DMS79 (cell line): ENCODE data around the gene PBX4.

Experiments
- DNase-seq: peaks from one replicate; lab custom pipeline; 2025; lab: John Stamatoyannopoulos, UW

Gene PBX4

DNA sequence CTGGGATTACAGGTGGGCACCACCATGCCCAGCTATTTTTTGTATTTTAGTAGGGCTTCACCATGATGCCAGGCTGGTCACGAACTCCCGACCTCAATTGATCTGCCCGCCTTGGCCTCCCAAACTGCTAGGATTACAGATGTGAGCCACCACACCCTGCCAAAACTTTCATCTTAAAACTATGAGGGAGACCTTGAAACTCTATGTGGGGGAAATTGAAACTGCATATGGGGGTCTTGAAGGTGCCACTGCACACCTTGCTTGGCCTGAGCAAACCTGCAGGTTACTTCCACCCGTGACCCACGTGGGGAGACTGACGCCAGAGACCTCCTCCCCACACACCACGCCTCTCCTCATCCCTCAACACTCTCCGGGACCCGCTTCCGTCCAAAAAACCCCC is 64.8 kb downstream of the PBX4 start:
- no peak for DNase-seq

DNA sequence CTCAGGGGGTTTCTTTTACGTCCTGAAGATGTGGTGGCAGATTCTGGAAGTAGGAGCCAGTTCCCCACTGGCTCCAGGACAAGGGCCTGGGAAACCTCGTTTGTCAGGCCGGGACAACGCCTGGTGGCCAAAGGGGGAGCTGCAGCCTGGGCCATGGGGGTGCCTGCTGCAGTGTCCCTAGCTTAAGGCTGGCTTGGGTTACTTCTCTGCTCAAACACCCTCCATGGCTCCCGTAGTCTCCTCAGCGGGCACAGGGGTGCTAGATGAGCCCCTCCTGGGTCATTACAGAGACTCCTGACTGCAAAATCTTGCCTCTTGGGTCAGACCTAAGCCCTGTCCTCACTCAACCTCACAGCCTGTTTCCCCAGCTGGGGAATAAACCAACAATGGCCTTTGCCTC is 65.7 kb downstream of the PBX4 start:
- DNase-seq: no peak

DNA sequence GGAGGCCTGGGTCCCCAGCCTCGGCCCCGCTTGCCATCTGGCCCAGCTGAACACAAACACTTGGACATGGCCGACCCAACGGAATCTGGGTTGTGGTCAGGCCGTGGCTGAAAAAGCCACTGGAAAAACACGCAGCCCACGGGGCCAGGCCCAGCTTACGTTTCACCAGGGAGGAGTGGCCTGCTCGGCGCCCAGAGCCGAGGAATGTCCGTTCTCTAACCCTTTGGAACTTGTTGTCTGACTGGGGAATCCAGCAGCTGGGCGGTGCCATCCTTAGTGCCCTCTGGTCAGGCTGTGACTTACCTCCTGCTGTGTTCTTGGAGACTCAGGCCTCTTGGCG is 66.7 kb downstream of the PBX4 start:
- no peak for DNase-seq

DNA sequence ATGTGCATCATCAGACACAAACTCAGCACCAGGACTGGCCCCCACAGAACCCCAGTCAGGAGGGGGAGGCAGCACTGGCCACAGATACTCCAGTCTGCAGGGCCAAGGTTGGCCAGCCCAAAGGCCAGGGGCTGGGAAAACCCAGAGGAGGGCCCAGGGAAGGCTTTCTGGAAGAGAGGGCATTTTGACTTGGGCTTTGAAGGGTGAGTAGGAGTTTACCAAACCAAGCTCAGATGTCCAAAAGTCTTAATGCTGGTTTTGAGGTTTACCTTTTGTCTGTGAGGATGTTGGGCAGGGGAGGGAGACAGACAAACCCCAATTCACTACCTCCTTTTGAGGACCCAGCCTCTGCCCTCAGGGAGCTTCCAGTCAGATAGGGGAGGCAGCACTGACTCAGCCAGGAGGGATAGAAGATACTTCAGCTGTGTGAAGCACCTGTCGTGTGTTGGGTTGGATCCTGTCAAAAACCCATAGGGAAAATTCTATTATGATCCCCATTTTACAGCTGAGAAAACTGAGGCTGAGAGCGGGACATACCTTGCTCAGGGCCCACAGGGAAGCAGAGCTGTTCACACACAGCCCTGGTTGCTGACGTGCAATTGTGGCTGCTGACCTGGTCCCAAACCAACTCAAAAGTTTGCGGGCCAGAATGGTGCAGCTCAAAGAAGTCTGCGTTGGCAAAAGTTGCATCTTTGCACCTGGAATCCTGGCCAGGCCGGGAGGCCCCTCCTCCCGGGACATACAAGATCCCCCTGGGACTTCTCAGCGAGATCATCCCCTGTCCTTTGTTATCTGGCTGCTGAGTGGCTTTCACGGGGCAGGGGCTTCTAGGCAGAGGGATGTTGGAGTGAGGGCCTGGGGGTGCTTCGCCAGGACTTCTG is 67.3 kb downstream of the PBX4 start:
- no peak for DNase-seq

DNA sequence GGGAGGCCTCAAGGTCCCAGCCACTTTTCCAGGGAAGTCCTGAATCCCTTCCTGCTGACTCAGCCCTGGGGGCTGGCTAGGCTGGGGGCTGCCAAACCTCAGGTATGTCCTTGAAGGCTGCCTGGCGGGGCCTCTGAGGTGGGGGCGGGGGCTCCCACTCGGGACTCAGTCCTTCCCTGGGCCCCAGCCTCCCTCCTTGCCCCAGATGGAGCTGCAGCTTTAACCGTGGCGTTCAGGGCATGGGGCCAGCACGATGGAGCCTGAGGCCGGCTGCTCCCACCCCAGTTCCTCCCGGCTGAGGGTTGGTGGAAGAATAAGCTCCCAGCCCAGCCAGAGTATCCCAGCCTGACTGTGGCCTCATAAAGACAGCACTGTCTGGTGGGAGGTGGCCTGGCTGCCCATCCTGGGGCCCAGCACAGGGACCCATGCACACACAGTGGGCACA is 68.0 kb downstream of the PBX4 start:
- DNase-seq: no peak

DNA sequence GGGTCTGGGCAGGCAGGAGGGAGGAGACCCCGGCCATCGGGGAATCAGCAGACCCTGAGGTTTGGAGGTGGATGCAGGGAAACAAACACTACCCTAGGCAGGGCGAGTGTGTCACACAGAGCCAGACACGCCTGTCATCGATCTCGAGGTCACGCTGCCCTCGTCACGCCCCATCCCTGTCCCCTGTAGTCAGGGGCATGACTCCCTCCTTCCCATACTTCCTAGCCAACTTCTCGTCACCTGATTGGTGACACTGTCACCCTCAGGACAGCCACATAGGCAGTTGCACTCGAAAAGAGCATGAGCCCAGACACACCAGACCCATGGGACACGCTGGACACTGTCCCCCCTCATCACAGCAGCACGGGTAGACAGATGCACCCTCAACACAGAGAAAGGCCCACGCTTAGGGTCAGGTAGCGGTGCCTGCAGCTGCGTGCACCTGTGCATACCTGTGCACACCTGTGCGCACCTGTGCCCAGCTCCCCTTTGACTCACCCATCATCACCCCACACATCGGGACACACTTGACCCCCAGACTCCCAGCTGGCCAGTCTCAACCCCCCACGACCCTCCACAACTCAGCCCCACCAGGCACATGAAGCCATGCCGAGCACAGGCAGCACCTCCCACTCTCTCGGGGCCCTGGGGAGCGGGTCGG is 68.6 kb downstream of the PBX4 start:
- DNase-seq: no peak

DNA sequence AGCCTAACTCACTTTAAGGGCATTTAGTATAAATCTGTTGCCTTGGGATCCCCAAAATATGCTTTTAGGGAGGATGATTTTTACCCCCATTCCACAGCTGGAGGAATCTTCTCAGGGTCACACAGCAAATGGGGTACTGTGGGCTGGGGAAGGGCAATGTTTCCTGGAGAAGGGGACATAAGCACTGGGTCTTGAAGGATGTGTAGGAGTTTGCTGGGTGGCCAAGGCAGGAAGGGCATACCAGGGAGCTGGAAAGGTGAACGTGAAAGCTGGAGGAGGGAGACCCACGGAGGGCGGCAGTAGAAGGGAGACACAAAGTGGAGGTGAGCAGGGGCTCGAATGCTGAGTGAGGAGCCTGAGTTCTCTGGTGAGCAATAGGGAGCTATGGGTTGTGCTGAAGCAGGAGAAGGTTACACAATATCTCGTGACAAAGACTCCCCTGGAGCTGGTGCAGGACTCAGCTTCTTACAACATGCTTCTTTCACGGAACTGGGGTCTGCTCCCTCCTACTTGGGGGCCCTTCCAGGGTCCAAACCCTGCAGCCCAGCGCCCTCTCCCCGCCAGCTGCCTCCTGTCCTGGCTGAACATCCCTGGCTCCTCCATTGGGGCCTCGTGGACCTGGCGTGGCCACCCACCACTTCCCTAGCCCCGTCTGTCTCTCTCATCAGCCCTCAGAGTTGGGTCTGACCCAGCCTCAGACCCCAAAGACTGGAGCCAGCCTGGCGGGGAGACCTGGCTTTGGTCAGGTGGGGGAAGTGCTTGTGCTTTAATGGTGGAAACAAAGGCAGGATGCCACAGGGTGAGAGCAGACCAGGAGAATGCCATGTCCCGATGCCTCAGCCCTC is 69.3 kb downstream of the PBX4 start:
- no peak for DNase-seq

DNA sequence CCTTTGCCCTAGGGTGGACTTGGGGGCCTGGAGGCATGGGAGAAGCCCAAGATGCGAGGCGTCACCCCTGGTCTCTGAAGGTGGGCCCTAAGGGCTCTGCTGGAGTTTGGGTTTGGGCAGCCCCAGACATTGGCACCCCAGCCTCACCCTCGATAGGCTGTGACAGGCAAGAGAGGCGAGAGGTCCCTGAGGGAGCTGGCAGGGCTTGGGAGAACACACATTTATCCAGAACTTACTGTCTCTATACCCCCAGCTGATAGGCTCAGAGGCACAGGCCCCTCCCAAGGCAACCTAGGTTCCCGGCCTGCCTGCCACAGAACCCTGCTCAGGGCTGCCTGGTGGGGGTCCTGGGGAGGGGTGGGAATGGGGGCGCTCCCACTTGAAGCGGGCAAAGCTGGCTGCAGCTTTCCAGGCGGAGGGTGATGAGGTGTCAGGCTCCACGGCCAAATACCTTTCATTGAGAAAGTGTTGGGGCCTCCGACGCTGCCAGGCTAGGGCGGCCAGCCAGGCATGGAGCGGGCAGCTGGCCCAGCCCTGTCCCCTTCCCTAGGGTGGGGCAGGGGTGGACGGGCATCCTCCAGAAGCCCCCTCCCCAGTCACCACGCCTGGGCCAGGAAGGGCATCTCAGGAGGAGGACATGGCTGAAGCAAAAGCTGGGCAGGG is 70.7 kb downstream of the PBX4 start:
- DNase-seq: no peak

DNA sequence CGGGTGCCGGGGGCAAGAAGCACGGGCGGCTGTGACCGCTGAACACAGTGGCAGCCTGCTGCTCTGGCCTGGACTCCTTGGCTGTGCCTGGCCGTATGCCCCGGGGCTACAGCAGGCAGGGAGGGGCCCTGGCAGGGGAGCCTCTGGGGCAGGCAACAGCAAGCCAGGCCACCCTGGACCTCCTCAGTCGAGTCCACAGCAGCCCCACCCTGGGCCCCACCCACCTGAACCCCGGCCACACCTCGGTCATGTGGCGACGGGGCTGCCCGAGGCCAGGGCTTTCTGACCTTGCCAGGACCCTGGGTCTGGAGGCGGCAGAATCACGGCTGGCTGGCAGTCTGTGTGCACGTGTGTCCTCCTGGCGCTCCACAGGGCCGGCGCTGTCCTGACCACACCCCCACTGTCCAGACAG is 71.7 kb downstream of the PBX4 start:
- no peak for DNase-seq

DNA sequence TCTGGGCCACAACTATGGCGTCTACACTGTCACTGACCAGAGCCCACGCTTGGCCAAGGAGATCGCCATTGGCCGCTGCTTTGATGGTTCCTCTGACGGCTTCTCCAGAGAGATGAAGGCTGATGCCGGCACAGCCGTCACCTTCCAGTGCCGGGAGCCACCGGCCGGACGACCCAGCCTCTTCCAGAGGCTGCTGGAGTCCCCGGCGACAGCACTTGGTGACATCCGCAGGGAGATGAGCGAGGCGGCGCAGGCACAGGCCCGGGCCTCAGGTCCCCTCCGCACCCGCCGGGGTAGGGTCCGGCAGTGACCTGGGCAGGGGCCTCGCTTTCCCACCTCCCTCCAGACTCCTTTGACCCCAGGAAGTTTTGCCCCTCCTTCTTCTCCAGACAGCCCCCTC is 72.8 kb downstream of the PBX4 start:
- no peak for DNase-seq

DNA sequence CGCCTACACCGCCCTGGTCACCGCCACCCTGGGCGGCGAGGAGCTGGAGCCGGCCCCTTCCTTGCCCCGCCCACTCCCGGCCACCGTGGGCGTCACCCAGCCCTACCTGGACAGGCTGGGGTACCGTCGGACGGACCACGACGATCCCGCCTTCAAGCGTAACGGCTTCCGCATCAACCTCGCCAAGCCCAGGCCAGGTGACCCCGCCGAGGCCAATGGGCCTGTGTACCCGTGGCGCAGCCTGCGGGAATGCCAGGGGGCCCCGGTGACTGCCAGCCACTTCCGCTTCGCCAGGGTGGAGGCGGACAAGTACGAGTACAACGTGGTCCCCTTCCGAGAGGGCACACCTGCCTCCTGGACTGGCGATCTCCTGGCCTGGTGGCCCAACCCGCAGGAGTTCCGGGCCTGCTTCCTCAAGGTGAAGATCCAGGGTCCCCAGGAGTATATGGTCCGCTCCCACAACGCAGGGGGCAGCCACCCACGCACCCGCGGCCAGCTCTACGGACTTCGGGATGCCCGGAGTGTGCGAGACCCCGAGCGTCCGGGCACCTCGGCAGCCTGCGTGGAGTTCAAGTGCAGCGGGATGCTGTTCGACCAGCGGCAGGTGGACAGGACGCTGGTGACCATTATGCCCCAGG is 73.4 kb downstream of the PBX4 start:
- DNase-seq: no peak

DNA sequence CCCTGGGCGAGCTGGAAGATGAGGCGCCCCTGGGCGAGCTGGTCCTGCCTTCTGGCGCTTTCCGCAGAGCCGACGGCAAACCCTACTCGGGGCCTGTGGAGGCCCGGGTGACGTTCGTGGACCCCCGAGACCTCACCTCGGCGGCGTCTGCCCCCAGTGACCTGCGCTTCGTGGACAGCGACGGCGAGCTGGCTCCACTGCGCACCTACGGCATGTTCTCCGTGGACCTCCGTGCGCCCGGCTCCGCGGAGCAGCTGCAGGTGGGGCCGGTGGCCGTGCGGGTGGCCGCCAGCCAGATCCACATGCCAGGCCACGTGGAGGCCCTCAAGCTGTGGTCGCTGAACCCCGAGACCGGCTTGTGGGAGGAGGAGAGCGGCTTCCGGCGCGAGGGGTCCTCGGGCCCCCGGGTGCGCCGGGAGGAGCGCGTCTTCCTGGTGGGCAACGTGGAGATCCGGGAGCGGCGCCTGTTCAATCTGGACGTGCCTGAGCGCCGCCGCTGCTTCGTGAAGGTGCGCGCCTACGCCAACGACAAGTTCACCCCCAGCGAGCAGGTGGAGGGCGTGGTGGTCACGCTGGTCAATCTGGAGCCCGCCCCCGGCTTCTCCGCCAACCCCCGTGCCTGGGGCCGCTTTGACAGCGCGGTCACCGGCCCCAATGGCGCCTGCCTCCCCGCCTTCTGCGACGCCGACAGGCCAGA is 74.1 kb downstream of the PBX4 start:
- DNase-seq: no peak

DNA sequence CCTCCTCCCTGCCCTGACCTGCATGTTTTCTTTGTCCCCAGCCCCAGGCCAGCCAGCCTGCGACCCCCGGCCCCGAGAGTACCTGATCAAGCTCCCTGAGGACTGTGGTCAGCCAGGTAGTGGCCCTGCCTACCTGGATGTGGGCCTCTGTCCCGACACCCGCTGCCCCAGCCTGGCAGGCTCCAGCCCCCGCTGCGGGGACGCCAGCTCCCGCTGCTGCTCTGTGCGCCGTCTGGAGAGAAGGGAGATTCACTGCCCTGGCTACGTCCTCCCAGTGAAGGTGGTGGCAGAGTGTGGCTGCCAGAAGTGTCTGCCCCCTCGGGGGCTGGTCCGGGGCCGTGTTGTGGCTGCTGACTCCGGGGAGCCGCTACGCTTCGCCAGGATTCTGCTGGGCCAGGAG is 74.8 kb downstream of the PBX4 start:
- DNase-seq: no peak

DNA sequence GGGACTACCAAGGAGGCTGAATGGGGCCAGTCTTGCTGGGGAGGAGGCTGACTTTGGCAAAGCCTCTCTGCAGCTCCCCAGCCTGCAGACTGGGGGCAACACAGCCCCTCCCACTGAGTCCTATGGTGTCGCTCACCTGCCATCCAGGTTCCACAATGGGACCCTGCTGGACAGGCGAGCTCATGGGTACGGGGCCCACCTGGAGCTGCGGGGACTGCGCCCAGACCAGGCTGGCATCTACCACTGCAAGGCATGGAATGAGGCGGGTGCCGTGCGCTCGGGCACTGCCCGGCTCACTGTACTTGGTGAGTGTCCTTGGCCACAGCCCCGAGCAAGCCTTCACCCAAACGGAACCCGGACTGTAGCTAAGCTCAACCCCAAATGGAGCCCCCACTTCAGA is 75.4 kb downstream of the PBX4 start:
- DNase-seq: no peak

DNA sequence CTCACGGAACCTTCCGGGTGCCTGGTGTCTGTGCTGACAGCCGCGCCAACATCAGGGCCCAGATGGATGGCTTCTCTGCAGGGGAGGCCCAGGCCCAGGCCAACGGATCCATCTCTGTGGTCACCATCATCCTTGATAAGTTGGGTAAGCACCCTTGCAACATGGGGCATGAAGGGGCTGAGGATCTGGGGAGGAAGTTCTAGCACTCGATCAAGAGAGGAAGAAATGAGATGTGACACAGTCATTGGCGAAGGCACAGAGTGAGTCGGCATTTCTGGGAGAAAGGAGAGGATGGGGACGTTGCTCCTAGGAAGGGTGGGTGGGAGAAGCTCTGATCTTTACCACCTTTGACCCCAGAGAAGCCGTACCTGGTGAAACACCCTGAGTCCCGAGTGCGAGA is 76.0 kb downstream of the PBX4 start:
- no peak for DNase-seq

DNA sequence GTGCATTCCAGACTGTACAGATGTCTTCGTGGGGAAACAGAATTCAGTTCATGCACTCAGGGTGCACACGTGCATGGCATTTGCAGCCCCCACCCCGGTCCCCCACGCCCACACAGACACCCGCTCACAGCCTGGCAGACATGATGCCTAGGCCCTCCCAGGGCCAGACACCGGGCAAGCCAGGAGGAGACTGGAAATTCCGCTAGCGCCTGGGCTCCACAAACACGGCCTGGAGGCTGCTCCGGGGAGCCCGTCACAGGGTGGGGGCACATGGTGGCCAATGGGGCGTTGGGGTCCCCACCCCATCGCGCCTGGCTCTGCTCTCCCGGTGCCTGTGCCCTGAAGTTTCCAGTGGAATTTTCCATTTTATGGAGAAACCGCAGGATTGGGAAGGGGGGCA is 76.9 kb downstream of the PBX4 start:
- DNase-seq: no peak

DNA sequence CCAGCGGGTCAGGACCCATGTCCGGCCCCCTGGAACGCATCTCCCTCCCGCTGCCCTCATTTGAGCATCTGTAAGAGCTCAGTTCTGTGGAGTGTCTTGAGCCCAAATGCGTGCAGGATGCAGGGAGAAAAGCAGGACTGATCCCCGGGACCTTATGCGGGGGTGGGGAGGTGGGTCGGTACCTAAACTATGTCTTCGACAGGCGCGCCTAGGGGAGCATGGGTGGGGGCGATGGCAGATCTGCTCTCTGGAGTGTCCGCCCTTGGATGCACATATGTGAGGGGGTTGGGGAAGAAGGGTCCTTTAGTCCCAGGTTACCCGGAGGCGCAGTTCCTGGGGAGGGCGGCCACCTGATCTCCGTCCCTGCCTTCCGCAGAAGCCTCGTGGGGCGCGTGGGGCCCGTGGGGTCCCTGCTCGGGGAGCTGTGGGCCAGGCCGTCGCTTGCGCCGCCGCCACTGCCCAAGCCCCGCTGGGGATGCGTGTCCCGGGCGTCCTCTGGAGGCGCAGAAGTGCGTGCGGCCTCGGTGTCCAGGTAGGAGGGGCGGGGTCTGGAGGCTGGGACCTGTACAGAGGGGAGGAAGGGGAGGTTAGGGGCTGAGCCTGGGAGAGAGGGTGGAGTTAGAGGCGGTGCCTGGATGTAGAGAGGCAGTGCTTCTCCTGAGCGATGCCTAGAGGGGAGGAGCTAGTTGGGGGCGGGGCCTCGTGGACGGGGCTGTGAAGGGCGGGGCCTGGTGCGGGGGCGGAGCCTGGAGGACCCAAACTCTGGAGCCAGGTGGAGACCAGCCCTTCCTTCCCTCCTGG is 77.6 kb downstream of the PBX4 start:
- DNase-seq: no peak

DNA sequence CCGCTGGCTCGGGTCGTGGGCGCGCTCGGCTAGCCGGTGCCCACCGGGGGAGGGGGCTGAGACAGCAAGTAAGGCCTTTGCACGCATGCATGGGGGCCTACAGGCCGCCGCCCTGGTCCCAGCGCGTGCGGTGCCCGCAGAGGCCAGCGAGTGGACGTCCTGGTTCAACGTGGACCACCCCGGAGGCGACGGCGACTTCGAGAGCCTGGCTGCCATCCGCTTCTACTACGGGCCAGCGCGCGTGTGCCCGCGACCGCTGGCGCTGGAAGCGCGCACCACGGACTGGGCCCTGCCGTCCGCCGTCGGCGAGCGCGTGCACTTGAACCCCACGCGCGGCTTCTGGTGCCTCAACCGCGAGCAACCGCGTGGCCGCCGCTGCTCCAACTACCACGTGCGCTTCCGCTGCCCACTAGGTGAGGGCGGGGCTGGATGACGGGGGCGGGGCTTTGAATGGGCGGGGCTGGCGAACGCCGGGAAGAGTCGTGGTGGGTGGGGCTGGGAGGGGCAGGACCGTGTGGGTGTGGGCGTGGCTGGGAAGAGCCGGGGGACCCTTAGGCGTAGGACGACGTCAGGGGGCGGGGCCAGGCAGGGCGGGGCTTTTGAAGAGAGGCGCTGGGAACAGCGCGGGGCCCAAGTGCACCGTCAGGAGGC is 78.3 kb downstream of the PBX4 start:
- no peak for DNase-seq

DNA sequence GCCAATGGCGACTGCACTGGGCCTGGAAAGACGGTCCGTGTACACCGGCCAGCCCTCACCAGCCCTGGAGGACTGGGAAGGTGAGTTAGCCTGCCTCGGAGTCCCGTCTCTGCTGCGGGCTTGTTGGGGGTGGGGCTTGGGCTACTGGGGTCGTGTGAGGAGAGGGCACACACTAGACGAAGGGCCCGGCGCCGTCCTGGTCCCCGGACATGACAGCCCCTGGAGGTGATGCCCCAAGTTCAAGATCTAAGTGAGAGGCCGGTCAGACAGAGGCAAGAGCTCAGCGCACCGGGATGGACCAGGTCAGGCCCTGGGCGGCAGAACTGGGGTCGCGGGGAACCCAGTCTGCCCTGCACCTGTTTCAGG is 78.8 kb downstream of the PBX4 start:
- DNase-seq: no peak

DNA sequence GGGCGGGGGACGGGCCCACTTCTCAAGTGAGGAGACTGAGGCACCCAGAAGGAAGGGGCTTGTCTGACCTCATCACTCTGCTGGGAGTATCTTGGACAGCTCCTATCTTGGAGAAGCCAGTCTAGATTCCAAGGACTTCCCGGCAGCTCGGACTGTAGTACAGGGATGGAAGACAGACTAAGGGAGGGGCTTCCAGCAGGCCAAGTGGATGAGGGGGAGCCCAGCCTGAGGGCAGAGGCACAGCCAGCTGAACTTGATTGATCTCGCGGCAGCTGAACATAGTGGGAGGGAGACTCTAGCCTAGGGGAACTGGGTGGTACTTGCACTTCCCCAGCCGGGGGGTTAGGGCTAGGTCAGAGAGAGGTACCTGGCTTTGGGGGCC is 79.7 kb downstream of the PBX4 start:
- DNase-seq: no peak
